Measurements from ENCODE around the gene HSD17B11. TPM values are rescaled to one million over a fixed set of nuclear protein-coding genes. Genes with fewer than 3 reads are reported as not detected.

HSD17B11 gene
- total RNA-seq, 1 experiment from 2014 or later, result 8.8 TPM

- Histone ChIP-seq H3K23me2 (ENCODE audit: insufficient read length, low read depth, low read length, poor library complexity, severe bottlenecking) (no peaks in the 10 kb centered on the region), H3K79me1 (ENCODE audit: insufficient read depth, low read depth, low read length, poor library complexity, severe bottlenecking) (no peaks in the 10 kb centered on the region), H3K9ac (ENCODE audit: extremely low read depth, insufficient read length, low read length) (no peak overlapping the region), H3K27me3 (ENCODE audit: insufficient read depth, low read length) (no peaks in the 10 kb centered on the region; the same call in 1 of the 2 replicates), H2AK5ac (ENCODE audit: insufficient read length, low read length) (no peak overlapping the region), H3K14ac (ENCODE audit: insufficient read depth, low read length) (no peak overlapping the region), H3K27ac (ENCODE audit: insufficient read length, low read depth, low read length) (no peak overlapping the region), H3K56ac (ENCODE audit: insufficient read length, low read depth, low read length) (no peak overlapping the region), H3K18ac (ENCODE audit: insufficient read length, low read depth, low read length) (no peak overlapping the region), H4K91ac (ENCODE audit: insufficient read length, low read depth, low read length) (no peak overlapping the region), H3K9me3 (ENCODE audit: control insufficient read depth, low read depth, low read length) (no peaks in the 10 kb centered on the region), H3K4ac (ENCODE audit: low read depth, low read length) (no peak overlapping the region), H4K20me1 (ENCODE audit: control insufficient read depth, insufficient read depth, insufficient read length) (no peaks in the 10 kb centered on the region), H3K79me2 (ENCODE audit: insufficient read depth, low read length) (no peaks in the 10 kb centered on the region), H3K23ac (ENCODE audit: insufficient read length, low read depth, low read length) (no peak overlapping the region), H4K8ac (replicated peaks; ENCODE audit: insufficient read length, low read depth, low read length) (no peak overlapping the region), H2BK5ac (ENCODE audit: insufficient read length, low read length) (no peak overlapping the region), H2BK120ac (ENCODE audit: low read depth, low read length, poor library complexity, severe bottlenecking) (no peak overlapping the region), H2BK12ac (ENCODE audit: insufficient read length, low read depth, low read length) (no peak overlapping the region), H2BK15ac (ENCODE audit: low read depth, low read length) (no peak overlapping the region), H3K4me1 (ENCODE audit: insufficient read depth, low read length) (no peaks in the 10 kb centered on the region), H2AFZ (ENCODE audit: low read length) (no peak overlapping the region), H3T11ph (ENCODE audit: low read length) (no peak overlapping the region), H3K4me2 (ENCODE audit: insufficient read depth, insufficient read length, low read length) (no peak overlapping the region), H2BK20ac (ENCODE audit: low read depth, low read length, poor library complexity, severe bottlenecking) (no peak overlapping the region), H4K5ac (ENCODE audit: insufficient read length, low read depth, low read length) (no peak overlapping the region)
- no CpG with 5 or more reads among the region's 2 CpGs for WGBS (ENCODE audit: extremely low coverage, insufficient read length, low lambda C conversion rate)
- Mint-ChIP-seq H3K4me3 (no peak overlapping the region), H3K9me3 (no peaks in the 10 kb centered on the region), H3K27me3 (ENCODE audit: low read depth) (no peaks in the 10 kb centered on the region), H3K4me1 (no peaks in the 10 kb centered on the region), H3K36me3 (ENCODE audit: insufficient read depth in 1 of 3, low read depth in 3 of 3) (peaks cover 8 to 14% (median 9%) of the 10 kb centered on the region in 3 experiments; a peak in 6 of 7 replicates), H3K27ac (no peak overlapping the region)
- TF ChIP-seq CTCF (conservative IDR thresholded peaks at IDR 0.05), result no peak
- DNase-seq, result no peak
Observed at GRCh38 chr4:87377816-87378215, 13.2 kb downstream of the HSD17B11 start.

All from H9 (cell line).